ENCODE measurements around the gene IGF1. TPM values are rescaled to one million over a fixed set of nuclear protein-coding genes. Genes with fewer than 3 reads are reported as not detected.
A peak's percentile ranks its signal among the peaks of the same experiment; 100 is the strongest.
"Not testable (repeated sequence)": the region's sequence is repeated elsewhere in the genome, so short reads cannot be mapped to it uniquely, and the experiment has no call there.

Gene IGF1
- total RNA-seq, 1 experiment from 2014 or later = 0.20 TPM

DNA sequence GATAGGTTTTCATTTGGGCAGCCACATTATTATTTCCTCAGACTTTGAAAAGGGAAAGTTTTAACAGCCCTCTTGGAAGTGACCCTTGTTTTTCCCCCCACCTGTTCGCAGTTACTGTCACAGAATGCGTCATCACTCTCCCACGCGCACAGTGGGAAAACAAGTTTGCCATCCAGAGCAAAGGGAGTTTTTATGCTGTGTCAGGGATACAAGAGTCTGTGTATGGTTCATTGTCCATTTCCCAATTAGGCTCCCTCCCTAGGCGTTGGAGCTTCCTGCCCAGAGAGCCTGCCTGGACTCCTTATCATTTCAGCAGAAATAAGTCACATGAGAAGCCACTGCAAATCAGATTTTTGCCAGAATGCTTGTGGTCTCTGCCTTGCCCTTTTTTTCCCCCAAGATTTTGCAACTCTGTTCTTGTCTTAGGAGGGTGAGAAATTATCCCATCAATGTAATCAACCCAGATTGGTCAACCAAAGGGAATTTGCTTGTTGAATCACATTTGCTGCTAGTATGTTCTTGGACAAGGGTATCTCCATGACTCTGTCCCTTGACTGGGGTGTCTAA is 104.1 kb downstream of the IGF1 start:
- no peak overlapping the region for H3K27ac ChIP-seq
- H3K36me3 ChIP-seq = no peaks in the 10 kb centered on the region
- no peaks in the 10 kb centered on the region for H3K27me3 ChIP-seq
- peak in 1 of 2 experiments; percentile 2 for DNase-seq
- no peak overlapping the region for H3K4me3 ChIP-seq
- H3K9me3 ChIP-seq (replicated peaks) = no peaks in the 10 kb centered on the region
- no peaks in the 10 kb centered on the region for H3K4me1 ChIP-seq

GRCh38 chr12:102374190-102374589 is 106.2 kb downstream of the IGF1 start:
- DNase-seq = no peak
- Histone ChIP-seq H3K27me3 (no peaks in the 10 kb centered on the region), H3K4me3 (no peak overlapping the region), H3K9me3 (replicated peaks) (no peaks in the 10 kb centered on the region), H3K36me3 (no peaks in the 10 kb centered on the region), H3K27ac (no peak overlapping the region), H3K4me1 (no peaks in the 10 kb centered on the region)

DNA sequence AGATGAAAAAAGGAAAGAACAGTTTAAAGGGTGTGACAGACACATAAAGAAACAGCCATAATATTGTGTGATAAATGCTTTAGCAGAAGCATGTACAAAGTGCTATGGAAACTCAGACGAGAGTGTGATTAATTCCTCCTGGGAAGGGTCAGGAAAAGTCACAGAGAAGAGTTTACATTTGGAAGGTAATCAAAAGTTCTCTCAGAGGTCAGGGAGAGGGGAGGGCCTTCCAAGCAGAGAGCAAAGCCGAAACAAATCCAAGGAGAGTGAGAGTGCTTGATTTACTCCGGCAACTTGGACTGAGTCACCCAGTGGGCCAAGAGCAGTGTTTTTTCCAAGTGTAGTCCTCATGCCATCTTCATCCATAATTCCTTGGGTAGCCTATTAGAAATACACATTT is 108.3 kb downstream of the IGF1 start:
- Histone ChIP-seq H3K4me3 (no peak overlapping the region), H3K9me3 (replicated peaks) (no peaks in the 10 kb centered on the region), H3K36me3 (no peaks in the 10 kb centered on the region), H3K27ac (no peak overlapping the region), H3K27me3 (no peaks in the 10 kb centered on the region), H3K4me1 (no peaks in the 10 kb centered on the region)
- DNase-seq = no peak

DNA sequence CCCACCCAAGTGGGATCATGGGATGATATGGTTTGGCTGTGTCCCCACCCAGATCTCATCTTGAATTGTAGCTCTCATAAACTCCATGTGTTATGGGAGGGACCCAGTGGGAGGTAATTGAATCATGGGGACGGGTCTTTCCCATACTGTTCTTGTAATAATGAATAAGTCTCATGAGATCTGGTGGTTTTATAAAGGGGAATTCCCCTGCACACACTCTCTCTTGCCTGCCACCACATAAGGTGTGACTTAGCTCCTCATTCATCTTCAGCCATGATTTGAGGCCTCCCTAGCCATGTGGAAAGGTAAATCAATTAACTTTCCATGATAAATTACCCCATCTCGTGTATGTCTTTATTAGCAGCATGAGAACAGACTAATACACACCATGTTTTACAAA is 109.2 kb downstream of the IGF1 start:
- no peaks in the 10 kb centered on the region for H3K27me3 ChIP-seq
- H3K27ac ChIP-seq = no peak overlapping the region
- no peaks in the 10 kb centered on the region for H3K4me1 ChIP-seq
- DNase-seq = no peak
- no peaks in the 10 kb centered on the region for H3K9me3 ChIP-seq (replicated peaks)
- no peaks in the 10 kb centered on the region for H3K36me3 ChIP-seq
- H3K4me3 ChIP-seq = no peak overlapping the region

- no peak for DNase-seq
- H3K36me3 ChIP-seq = no peaks in the 10 kb centered on the region
- H3K4me3 ChIP-seq = no peak overlapping the region
- no peaks in the 10 kb centered on the region for H3K9me3 ChIP-seq (replicated peaks)
- H3K27me3 ChIP-seq = no peaks in the 10 kb centered on the region
- no peaks in the 10 kb centered on the region for H3K4me1 ChIP-seq
- no peak overlapping the region for H3K27ac ChIP-seq
Observed at GRCh38 chr12:102369876-102370275, 110.5 kb downstream of the IGF1 start.

- Histone ChIP-seq H3K4me1 (no peaks in the 10 kb centered on the region), H3K9me3 (replicated peaks) (no peaks in the 10 kb centered on the region), H3K27me3 (no peaks in the 10 kb centered on the region)
Observed at GRCh38 chr12:102365365-102365764, 115.0 kb downstream of the IGF1 start.

DNA sequence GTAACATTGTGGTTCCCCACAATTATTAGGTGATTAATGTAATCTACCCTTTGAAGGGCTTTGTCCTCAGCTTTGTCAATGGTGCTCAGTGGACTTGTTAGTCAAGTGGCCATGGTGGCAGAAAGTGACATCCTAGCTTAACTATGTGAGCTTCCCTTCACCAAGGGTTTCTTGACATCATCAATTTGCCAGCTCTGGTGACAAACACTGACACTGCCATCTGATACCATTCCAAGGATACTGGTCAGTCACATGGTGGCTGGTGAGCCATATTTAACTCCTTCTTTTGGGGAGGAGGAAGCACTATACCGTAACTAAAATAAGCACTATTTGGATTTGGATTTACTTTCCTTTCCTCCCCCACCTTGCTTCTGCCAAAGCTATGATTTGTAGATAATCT is 115.7 kb downstream of the IGF1 start:
- no peaks in the 10 kb centered on the region for H3K27me3 ChIP-seq
- H3K36me3 ChIP-seq = no peaks in the 10 kb centered on the region
- DNase-seq = no peak
- H3K4me3 ChIP-seq = no peak overlapping the region
- no peak overlapping the region for H3K27ac ChIP-seq
- no peaks in the 10 kb centered on the region for H3K4me1 ChIP-seq
- no peaks in the 10 kb centered on the region for H3K9me3 ChIP-seq (replicated peaks)

More at GRCh38 chr12:102365365-102365764, 115.0 kb downstream of the IGF1 start:
- no peak for DNase-seq
- no peak overlapping the region for H3K4me3 ChIP-seq
- no peaks in the 10 kb centered on the region for H3K36me3 ChIP-seq
- no peak overlapping the region for H3K27ac ChIP-seq

GRCh38 chr12:102356690-102357089 is 123.7 kb downstream of the IGF1 start:
- Histone ChIP-seq H3K4me3 (no peak overlapping the region), H3K9me3 (replicated peaks) (no peaks in the 10 kb centered on the region), H3K27me3 (no peaks in the 10 kb centered on the region), H3K36me3 (no peaks in the 10 kb centered on the region), H3K4me1 (no peaks in the 10 kb centered on the region), H3K27ac (no peak overlapping the region)
- DNase-seq = no peak

GRCh38 chr12:102354281-102354680 is 126.1 kb downstream of the IGF1 start:
- H3K27me3 ChIP-seq; DNase-seq; H3K9me3 ChIP-seq (replicated peaks); H3K4me3 ChIP-seq; H3K36me3 ChIP-seq; H3K27ac ChIP-seq; H3K4me1 ChIP-seq: not testable (repeated sequence)

DNA sequence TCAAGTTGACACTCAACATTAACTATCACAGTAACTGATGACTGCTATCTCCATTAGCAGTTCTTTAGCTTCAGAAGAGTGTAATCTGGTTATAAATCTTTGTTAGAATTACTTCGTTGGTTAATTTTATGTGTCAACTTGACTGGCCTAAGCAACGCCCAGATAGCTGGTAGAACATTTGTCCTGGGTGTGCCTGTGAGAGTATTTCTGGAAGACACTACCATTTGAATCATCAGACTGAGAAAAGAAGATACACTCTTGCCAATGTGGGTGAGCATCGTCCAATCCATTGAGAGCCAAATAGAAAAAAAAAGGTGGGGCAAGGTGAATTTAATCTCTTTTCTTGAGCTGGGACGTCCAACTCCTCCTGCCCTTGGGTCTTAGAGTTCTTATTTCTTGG is 129.0 kb downstream of the IGF1 start:
- H3K36me3 ChIP-seq = no peaks in the 10 kb centered on the region
- H3K4me3 ChIP-seq = no peak overlapping the region
- no peaks in the 10 kb centered on the region for H3K9me3 ChIP-seq (replicated peaks)
- H3K27me3 ChIP-seq = no peaks in the 10 kb centered on the region
- H3K27ac ChIP-seq = no peak overlapping the region
- H3K4me1 ChIP-seq = no peaks in the 10 kb centered on the region
- DNase-seq = no peak

- Histone ChIP-seq H3K27me3 (no peaks in the 10 kb centered on the region), H3K36me3 (no peaks in the 10 kb centered on the region), H3K9me3 (replicated peaks) (no peaks in the 10 kb centered on the region), H3K27ac (no peak overlapping the region), H3K4me1 (no peaks in the 10 kb centered on the region), H3K4me3 (no peak overlapping the region)
- DNase-seq = no peak
Observed at GRCh38 chr12:102350070-102350469, 130.3 kb downstream of the IGF1 start.

DNA sequence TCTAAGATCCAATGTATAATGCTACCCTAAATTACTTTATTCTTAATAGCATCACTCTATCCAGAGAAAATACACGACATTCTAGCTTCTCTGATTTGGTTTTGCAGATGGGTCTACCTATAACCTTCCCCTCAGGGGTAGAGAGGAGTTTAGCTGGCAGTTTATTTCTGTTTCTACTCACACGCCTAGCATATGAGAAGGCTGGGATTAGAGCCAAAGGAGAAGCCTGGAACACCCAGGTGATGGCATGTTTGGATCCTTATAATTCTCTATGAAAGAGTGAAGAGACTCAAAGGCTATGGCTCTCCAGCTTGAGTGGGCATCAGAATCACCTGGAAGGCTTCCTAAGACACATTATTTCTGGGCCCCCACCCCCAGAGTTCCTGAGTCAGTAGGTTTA is 131.3 kb downstream of the IGF1 start:
- Histone ChIP-seq H3K9me3 (replicated peaks) (no peaks in the 10 kb centered on the region), H3K4me1 (no peaks in the 10 kb centered on the region), H3K36me3 (no peaks in the 10 kb centered on the region), H3K27me3 (no peaks in the 10 kb centered on the region), H3K27ac (no peak overlapping the region), H3K4me3 (no peak overlapping the region)
- no peak for DNase-seq

DNA sequence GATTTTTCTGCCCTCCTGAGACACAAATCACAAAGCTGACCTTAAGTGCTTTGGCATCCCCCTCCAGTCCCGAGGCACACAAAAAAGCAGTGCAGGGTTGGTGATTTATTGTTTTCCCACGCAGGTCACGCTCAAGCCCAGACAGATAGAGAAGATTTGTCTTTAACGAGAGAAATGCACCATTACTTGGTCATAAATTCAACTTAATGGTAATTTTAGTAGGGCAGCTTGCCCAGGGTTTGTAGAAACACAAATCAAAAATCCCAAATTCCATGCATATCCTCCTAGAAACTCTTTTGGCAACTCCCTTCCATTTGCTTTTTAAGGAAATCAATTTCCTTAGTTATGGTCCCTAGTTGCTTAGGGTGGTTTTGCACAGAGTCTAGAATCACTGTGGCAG is 132.6 kb downstream of the IGF1 start:
- H3K27me3 ChIP-seq = no peaks in the 10 kb centered on the region
- H3K4me3 ChIP-seq = no peak overlapping the region
- no peak overlapping the region for H3K27ac ChIP-seq
- H3K4me1 ChIP-seq = no peaks in the 10 kb centered on the region
- no peaks in the 10 kb centered on the region for H3K36me3 ChIP-seq
- H3K9me3 ChIP-seq (replicated peaks) = no peaks in the 10 kb centered on the region
- DNase-seq = no peak

Measured in SJCRH30 (cell line).